K562 (cell line): ENCODE data around the gene NEDD4L. TPM values are rescaled to one million over a fixed set of nuclear protein-coding genes. Genes with fewer than 3 reads are reported as not detected.

Experiments used
- CREB3L1 ChIP-seq: fragments of 450-650 bp; IDR thresholded peaks from 2 replicates; pipeline ENCODE4 v1.6.1; 2014; ENCODE audit warnings: low read depth, mild to moderate bottlenecking, moderate library complexity, borderline replicate concordance
- MAZ ChIP-seq, 2 experiments: fragments of 450-650 bp in 1 of 2; sonication (generic) in 1 of 2; formaldehyde crosslinking; IDR thresholded peaks in 1 of 2; conservative IDR thresholded peaks in 1 of 2; 2 replicates each; pipeline versions ENCODE4 v1.4.0 to v1.5.0; 2020; ENCODE audit warnings: mild to moderate bottlenecking in 1 of 2, missing genetic modification reagents in 1 of 2
- VEZF1 ChIP-seq: fragments of 200-800 bp; sonication (Bioruptor generic); IDR thresholded peaks from 2 replicates; pipeline ENCODE4 v1.6.1; 2017; ENCODE audit warnings: missing genetic modification characterization, missing compliant biosample characterization
- ZBTB40 ChIP-seq, 2 experiments: fragments of 450-650 bp in 1 of 2; sonication (generic) in 1 of 2; formaldehyde crosslinking in 1 of 2; IDR thresholded peaks; 2 replicates each; pipeline versions ENCODE4 v1.7.1 to v1.9.0; 2016 to 2022; ENCODE audit warnings: inconsistent platforms in 1 of 2, mild to moderate bottlenecking in 1 of 2, missing genetic modification reagents in 1 of 2
- ZFPM2 ChIP-seq: fragments of 250-450 bp; sonication (Bioruptor Pico); IDR thresholded peaks from 2 replicates; pipeline ENCODE4 v1.5.1; 2022; ENCODE audit warnings: mild to moderate bottlenecking
- ZNF124 ChIP-seq: sonication (generic); formaldehyde crosslinking; IDR thresholded peaks from 2 replicates; pipeline ENCODE4 v1.8.1; 2022; ENCODE audit warnings: missing genetic modification reagents
- ZNF217 ChIP-seq: sonication (generic); formaldehyde crosslinking; IDR thresholded peaks from 2 replicates; pipeline ENCODE4 v1.8.0; 2022; ENCODE audit warnings: mild to moderate bottlenecking, missing genetic modification reagents
- polyA plus RNA-seq, 8 experiments: library from polyadenylated mRNA; depleted of rRNA in 4 of 8; stranded (reverse) in 5 of 8; unstranded in 3 of 8; fragments of >200 nt; fragmentation: Nextera tagmentation in 2 of 8; fragmentation: Illumina TruSeq in 1 of 8; extraction: Ambion mirVana in 2 of 8; extraction: Trizol in 1 of 8; gene quantifications; 2 replicates each; pipeline versions ENCODE4 v1.2.1 to v1.2.3, GENCODE V29; 2011 to 2014; ENCODE audit warnings: inconsistent platforms in 1 of 8, missing spikeins in 1 of 8
- total RNA-seq, 7 experiments: library from RNA; depleted of rRNA in 6 of 7; stranded (reverse); fragments of >200 nt in 6 of 7; fragmentation: Illumina TruSeq in 2 of 7; extraction: Trizol in 2 of 7; gene quantifications; 2 replicates each; pipeline versions ENCODE4 v1.2.1 to v1.2.3, GENCODE V29; 2011 to 2021; ENCODE audit warnings: low replicate concordance in 1 of 7

Gene NEDD4L
- total and polyA plus RNA-seq, 9 of the 15 experiments (the other 6 are each of a cell fraction or from before 2014, with no cell fraction given): 8.1 to 33.4 (median 19.9) TPM

- TF ChIP-seq ZFPM2 (CRISPR knock-in tag) (no peak), CREB3L1 (no peak), MAZ (CRISPR knock-in tag; conservative IDR thresholded peaks at IDR 0.05 in 1 of 2, IDR thresholded peaks at IDR 0.05 in 1 of 2) (no peak), ZNF217 (CRISPR knock-in tag) (no peak), ZBTB40 (IDR thresholded peaks at IDR 0.05) (no peak), ZBTB40 (CRISPR knock-in tag; IDR thresholded peaks at IDR 0.05) (no peak), ZNF124 (CRISPR knock-in tag) (no peak), VEZF1 (CRISPR knock-in tag) (no peak)
Observed at GRCh38 chr18:58191626-58192025, 147.6 kb downstream of the NEDD4L start (continued).
